Measurements from ENCODE around the gene TMCC1.
A peak's percentile ranks its signal among the peaks of the same experiment; 100 is the strongest.

TMCC1 gene

DNA sequence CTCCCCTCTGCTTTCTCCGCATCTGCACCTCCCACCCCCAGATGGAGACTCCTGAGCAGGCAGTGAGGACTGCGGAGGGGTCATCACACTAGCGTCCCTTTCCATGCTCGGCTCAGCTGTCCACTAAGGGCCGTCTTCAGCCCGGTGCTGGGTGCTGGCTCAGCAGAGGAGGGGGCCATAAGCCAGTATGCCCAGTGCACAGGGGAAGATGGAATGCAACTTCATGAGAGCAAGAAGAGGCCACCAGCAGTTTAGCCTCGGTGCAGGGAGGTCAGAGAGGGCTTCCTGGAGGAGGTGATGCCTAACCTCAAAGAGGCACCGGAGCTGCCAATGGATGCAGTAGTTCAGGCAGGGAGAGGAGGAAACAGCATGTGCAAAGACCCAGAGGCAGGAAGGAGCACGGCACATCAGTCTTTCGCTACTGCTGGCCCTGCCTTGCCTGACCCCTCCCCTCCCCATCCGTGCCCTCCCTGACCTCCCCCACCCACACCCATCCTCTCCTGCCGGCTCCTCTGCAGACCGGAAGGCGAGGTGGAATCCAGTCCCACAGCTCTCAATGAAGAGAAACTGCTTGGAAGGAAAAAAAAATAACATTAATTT is 271.8 kb downstream of the TMCC1 start:
- no peak for DNase-seq
- no peak for ATAC-seq (replicated peaks)
- peaks cover 21 to 27% of the 10 kb centered on the region in 2 donors for H3K4me1 Mint-ChIP-seq

DNA sequence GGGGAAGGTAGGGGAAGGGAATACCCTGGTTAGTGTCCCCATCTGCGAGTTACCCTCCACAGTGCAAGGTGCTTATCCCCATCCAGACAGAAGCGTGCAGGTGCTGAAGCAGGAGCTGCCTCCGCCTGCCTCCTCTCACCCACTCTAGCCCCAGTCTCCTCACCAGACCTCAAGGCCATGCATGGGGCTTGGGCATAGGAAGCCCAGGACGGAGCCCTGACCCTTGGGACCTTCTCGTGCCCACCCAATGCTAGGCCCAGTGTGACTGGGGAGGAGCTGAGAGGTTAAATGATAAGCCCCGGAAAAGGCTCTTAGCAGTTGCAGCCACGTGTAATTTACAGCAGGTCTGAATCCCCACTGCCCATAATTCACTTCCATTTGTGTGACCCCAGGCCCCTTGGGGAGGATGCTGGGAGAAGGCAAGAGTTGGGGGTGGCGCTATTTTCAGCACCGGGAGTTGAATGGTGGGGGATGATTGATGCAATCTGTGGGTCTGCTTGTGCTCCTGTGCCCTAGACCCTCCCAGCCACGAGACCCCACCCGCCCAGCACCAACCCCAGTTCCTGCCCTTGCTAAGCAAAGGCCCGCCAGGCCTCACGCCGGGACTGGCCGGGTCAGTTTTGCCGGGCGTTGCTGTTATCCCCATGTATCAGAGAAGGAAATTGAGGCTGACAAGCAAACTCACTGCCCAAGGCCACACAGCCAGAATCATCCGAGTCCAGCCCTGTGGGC is 272.5 kb downstream of the TMCC1 start:
- no peaks in the 10 kb centered on the region for H3K9me3 Mint-ChIP-seq
- DNase-seq = no peak
- no peak for ATAC-seq (replicated peaks)
- H3K27me3 Mint-ChIP-seq = peaks cover 18 to 33% of the 10 kb centered on the region in 2 donors
- H3K4me3 Mint-ChIP-seq = no peak overlapping the region
- H3K36me3 Mint-ChIP-seq = no peaks in the 10 kb centered on the region
- H3K27ac Mint-ChIP-seq = no peak overlapping the region
- H3K4me1 Mint-ChIP-seq = peaks cover 19 to 27% of the 10 kb centered on the region in 2 donors

More for the DNA sequence above, 271.8 kb downstream of the TMCC1 start:
- H3K36me3 Mint-ChIP-seq = no peaks in the 10 kb centered on the region
- H3K4me3 Mint-ChIP-seq = no peak overlapping the region
- H3K27me3 Mint-ChIP-seq = peaks cover 18 to 33% of the 10 kb centered on the region in 2 donors
- H3K27ac Mint-ChIP-seq = no peak overlapping the region
- H3K9me3 Mint-ChIP-seq = no peaks in the 10 kb centered on the region

DNA sequence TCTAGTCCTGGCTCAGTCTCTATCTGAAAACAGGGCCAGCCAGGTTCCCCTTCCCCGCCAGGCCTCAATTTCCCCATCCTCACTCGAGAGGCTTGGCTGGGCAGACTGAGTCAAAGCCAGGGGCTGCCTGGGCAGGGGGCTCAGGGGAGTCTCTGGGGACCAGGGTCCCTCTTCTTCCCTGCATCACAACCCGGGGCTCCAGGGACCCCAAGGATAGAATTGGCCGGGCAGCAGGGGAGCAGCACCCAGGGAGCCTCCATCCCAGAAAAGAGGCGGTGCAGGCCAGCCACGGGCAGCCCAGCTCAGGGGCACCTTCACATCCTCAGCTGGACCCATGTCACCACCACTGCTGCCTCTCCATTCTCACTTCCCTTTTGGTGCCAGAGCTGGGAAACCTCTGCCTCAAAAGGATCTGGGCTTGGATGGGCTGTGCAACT is 273.8 kb downstream of the TMCC1 start:
- no peak overlapping the region for H3K27ac Mint-ChIP-seq
- ATAC-seq (replicated peaks) = peak; percentile 41 to 52
- H3K4me3 Mint-ChIP-seq = no peak overlapping the region

DNA sequence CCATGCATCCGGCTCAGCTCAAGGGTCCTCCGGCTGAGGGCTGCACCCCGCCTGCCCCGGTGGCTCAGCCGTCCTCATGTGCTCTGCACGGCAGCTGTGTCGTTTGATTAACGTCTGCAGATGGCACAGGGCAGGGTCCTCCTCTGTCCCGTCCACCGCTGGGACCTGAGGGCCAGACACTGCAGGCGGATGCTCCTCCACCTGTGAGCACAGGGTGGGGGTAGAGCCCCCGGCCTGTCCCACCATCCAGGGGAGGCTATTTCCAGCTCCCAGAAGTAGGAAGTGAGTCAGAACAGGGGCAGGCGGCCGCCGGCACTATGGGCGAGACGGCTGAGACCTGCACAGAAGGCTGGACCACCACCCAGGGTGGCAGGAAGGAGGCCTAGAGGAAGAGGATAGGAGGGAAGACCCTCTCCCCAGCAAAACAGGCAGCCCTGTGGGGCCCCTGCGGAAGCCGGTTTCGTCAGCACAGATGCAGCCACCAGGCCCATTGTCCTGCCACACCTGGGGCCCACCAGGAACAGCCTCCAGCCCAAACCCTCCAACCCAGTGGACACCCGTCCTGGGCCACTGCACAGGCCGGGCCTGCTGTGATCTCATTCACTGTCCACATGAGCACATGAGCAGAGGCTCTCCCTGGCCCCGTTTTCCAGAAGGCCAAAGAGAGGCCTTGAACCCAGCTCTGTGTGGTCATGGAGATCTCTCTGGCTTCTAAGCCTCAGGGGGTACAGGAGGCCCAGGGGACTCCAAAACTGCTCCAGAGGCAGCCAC is 274.4 kb downstream of the TMCC1 start:
- peak overlapping the region; percentile 59 to 63 for H3K4me3 Mint-ChIP-seq

More for the DNA sequence above, 273.8 kb downstream of the TMCC1 start:
- no peaks in the 10 kb centered on the region for H3K36me3 Mint-ChIP-seq
- peaks cover 18 to 30% of the 10 kb centered on the region in 2 donors for H3K27me3 Mint-ChIP-seq
- H3K9me3 Mint-ChIP-seq = no peaks in the 10 kb centered on the region
- peaks cover 16 to 22% of the 10 kb centered on the region in 2 donors for H3K4me1 Mint-ChIP-seq
- DNase-seq = no peak

DNA sequence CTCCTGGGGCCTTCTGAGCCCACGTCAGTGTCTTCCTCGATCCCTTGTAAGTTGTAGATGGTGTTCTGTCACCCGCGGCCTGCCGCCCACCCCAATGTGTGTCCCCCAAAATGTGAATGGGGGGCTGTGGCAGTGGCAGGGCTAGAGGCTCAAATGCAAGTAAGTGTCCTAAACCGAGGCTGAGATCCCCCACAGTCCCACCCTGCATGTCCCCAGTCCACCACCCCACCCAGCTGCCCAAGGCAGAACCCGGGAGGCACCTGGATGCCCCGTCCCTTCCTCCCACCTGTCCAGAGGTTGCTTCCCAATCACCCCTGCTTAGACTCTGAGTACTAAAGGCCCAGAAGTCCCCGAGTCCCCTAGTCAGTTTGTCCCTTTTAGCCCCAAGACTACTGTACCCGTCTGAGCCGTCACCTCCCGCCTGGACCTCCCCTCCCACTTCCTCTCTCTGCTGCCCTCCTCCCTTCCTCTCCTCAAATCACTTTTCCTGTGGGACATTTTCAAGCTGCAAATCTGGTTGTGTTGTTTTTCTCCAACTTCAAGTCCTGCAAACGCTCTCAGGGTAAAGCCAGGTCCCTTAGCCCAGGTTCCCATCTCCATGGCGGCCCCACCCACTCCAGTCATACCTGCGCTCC is 275.2 kb downstream of the TMCC1 start:
- Mint-ChIP-seq H3K9me3 (no peaks in the 10 kb centered on the region), H3K4me1 (peaks cover 16 to 22% of the 10 kb centered on the region in 2 donors), H3K27ac (no peak overlapping the region), H3K27me3 (peaks cover 18 to 25% of the 10 kb centered on the region in 2 donors), H3K36me3 (no peaks in the 10 kb centered on the region), H3K4me3 (peak overlapping the region; percentile 59 to 63)
- no peak for DNase-seq
- ATAC-seq (replicated peaks) = peak; percentile 12 to 13

More for the DNA sequence above, 274.4 kb downstream of the TMCC1 start:
- peaks cover 16 to 22% of the 10 kb centered on the region in 2 donors for H3K4me1 Mint-ChIP-seq
- H3K9me3 Mint-ChIP-seq = no peaks in the 10 kb centered on the region
- no peak overlapping the region for H3K27ac Mint-ChIP-seq
- H3K27me3 Mint-ChIP-seq = peaks cover 18 to 25% of the 10 kb centered on the region in 2 donors
- H3K36me3 Mint-ChIP-seq = no peaks in the 10 kb centered on the region
- no peak for DNase-seq
- ATAC-seq (replicated peaks) = peak; percentile 33 to 49

GRCh38 chr3:129617381-129618185 is 275.9 kb downstream of the TMCC1 start:
- no peak for ATAC-seq (replicated peaks)

DNA sequence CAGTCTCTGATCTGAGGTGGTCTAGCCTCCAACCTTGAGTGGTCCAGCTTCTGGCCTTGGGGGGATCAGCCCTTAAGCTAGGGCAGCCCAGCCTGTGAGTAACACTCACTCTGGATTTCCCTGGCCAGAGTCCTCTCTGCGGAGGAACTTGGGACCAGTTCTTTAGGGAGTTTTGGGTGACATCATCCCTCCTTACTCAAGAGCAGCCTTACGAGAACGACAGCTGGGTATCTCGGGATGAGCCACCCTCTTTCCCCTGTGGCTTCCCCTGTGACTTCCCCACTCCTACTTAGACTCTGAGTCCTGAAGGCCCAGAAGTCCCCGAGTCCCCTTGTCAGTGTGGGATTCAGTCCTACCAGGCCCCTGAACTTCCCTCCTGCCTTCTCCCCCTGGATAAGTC is 276.8 kb downstream of the TMCC1 start:
- no peaks in the 10 kb centered on the region for H3K36me3 Mint-ChIP-seq
- H3K27ac Mint-ChIP-seq = no peak overlapping the region
- DNase-seq = no peak
- H3K4me3 Mint-ChIP-seq = no peak overlapping the region
- H3K4me1 Mint-ChIP-seq = peaks cover 16 to 22% of the 10 kb centered on the region in 2 donors
- peaks cover 25 to 26% of the 10 kb centered on the region in 2 donors for H3K27me3 Mint-ChIP-seq
- H3K9me3 Mint-ChIP-seq = no peaks in the 10 kb centered on the region
- no peak for ATAC-seq (replicated peaks)

More at GRCh38 chr3:129617381-129618185, 275.9 kb downstream of the TMCC1 start:
- H3K9me3 Mint-ChIP-seq = no peaks in the 10 kb centered on the region
- H3K36me3 Mint-ChIP-seq = no peaks in the 10 kb centered on the region
- peaks cover 18 to 22% of the 10 kb centered on the region in 2 donors for H3K27me3 Mint-ChIP-seq
- H3K4me1 Mint-ChIP-seq = peaks cover 16 to 22% of the 10 kb centered on the region in 2 donors
- no peak overlapping the region for H3K27ac Mint-ChIP-seq
- no peak for DNase-seq
- H3K4me3 Mint-ChIP-seq = no peak overlapping the region

- Mint-ChIP-seq H3K4me1 (peaks cover 16 to 22% of the 10 kb centered on the region in 2 donors), H3K27ac (no peak overlapping the region), H3K4me3 (no peak overlapping the region), H3K27me3 (peaks cover 29 to 30% of the 10 kb centered on the region in 2 donors), H3K9me3 (no peaks in the 10 kb centered on the region), H3K36me3 (no peaks in the 10 kb centered on the region)
- DNase-seq = no peak
- ATAC-seq (replicated peaks) = no peak
Measured at GRCh38 chr3:129616291-129616690, 277.2 kb downstream of the TMCC1 start.

- peaks cover 32 to 34% of the 10 kb centered on the region in 2 donors for H3K27me3 Mint-ChIP-seq
- no peak overlapping the region for H3K4me3 Mint-ChIP-seq
- no peaks in the 10 kb centered on the region for H3K9me3 Mint-ChIP-seq
- DNase-seq = no peak
- H3K36me3 Mint-ChIP-seq = no peaks in the 10 kb centered on the region
- H3K4me1 Mint-ChIP-seq = peaks cover 16 to 22% of the 10 kb centered on the region in 2 donors
- H3K27ac Mint-ChIP-seq = no peak overlapping the region
- ATAC-seq (replicated peaks) = no peak
Measured at GRCh38 chr3:129615751-129616281, 277.7 kb downstream of the TMCC1 start.

DNA sequence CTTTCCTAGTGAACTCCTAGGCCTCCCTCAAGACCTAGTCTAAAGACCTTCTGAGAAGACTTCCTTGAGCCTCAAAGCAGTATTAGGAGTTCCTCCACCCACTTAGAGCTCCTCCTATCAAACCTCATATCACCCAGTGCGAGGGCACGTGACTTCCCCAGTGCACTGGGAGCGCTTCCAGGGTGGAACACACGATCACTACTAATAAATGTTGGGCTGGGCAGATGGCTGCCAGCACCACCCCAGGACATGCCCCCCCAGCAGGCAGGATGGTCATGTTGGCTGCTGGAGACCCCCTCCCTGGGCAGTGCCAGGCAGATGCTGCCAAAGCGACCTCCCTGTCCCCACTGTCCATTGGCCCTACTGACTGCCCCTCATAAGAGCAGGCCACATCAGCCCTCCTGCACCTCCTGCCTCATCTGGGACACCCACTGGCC is 278.6 kb downstream of the TMCC1 start:
- no peaks in the 10 kb centered on the region for H3K36me3 Mint-ChIP-seq
- no peak overlapping the region for H3K4me3 Mint-ChIP-seq
- no peaks in the 10 kb centered on the region for H3K9me3 Mint-ChIP-seq
- DNase-seq = no peak
- no peak overlapping the region for H3K27ac Mint-ChIP-seq
- H3K4me1 Mint-ChIP-seq = peaks cover 16 to 22% of the 10 kb centered on the region in 2 donors
- peaks cover 32 to 34% of the 10 kb centered on the region in 2 donors for H3K27me3 Mint-ChIP-seq
- no peak for ATAC-seq (replicated peaks)

- Mint-ChIP-seq H3K4me1 (peaks cover 14 to 17% of the 10 kb centered on the region in 2 donors), H3K9me3 (no peaks in the 10 kb centered on the region), H3K36me3 (no peaks in the 10 kb centered on the region), H3K27me3 (peaks cover 32 to 34% of the 10 kb centered on the region in 2 donors), H3K27ac (no peak overlapping the region), H3K4me3 (no peak overlapping the region)
- ATAC-seq (replicated peaks) (no peak), DNase-seq (no peak)
Measured at GRCh38 chr3:129614435-129614834, 279.1 kb downstream of the TMCC1 start.

DNA sequence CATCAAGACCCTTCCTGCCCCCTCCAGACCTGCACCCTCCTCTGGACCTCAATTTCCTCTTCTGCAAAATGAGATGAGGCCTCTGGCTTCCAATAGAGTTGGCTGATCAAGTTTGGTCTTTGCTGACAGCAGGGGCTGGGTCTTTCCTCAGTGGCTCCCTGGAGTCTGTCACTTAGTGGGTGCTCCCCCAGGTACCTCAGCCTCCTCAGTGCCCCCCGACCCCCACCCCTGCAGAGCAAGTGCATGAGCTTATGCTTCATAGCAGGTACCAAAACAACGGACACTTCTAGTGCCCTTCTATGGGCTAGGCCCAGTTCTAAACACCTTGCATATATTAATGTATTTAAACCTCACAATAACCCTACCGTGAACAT is 280.2 kb downstream of the TMCC1 start:
- ATAC-seq (replicated peaks) (no peak), DNase-seq (no peak)
- no peak overlapping the region for H3K4me3 Mint-ChIP-seq
- H3K36me3 Mint-ChIP-seq = no peaks in the 10 kb centered on the region
- H3K27ac Mint-ChIP-seq = no peak overlapping the region
- H3K4me1 Mint-ChIP-seq = peaks cover 6% of the 10 kb centered on the region in 2 donors
- H3K27me3 Mint-ChIP-seq = peaks cover 30 to 31% of the 10 kb centered on the region in 2 donors
- no peaks in the 10 kb centered on the region for H3K9me3 Mint-ChIP-seq
